Middle frontal gyrus (tissue), 1 donor: ENCODE measurements around the gene DYNLT5.
"Not testable (repeated sequence)": the region's sequence is repeated elsewhere in the genome, so short reads cannot be mapped to it uniquely, and the experiment has no call there.

Experiments
- DNase-seq: peaks from one replicate; pipeline ENCODE4 v3.0.0-alpha.2; 2015; ENCODE audit warnings: low spot score; ENCODE audit errors: extremely low spot score

Gene DYNLT5

DNA sequence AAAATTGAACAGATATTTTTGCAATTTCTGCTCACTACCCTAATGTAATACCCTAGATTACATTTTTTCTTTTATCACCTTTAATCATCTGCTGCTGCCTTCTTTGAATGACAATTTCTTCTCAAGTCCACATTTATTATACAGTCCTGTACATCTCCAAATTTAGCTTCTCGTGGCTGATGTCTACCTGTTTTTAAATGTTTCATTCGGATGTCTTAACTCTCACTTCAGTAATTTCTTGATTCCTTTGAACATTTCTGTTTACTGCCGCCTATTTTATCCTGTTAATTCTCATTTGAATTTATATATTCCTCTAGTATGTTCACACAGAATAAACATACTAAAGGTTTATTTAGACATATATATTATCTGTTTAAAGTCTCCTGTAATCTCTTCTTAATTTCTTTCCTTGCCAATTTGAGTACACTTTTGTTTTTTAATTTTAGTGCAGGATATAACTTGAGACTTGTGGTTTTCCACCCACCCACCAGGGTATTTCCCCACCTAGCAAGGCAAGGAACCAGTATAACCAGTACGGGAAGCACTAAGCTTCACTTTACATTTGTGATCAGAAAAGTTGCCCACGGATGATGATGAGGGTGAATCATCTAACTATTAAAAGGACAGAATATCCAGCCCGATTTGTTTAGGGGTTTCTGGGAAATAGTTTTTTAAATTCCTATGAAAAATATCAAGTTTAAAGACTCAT lies 36.1 kb downstream of the DYNLT5 start:
- DNase-seq, result no peak

DNA sequence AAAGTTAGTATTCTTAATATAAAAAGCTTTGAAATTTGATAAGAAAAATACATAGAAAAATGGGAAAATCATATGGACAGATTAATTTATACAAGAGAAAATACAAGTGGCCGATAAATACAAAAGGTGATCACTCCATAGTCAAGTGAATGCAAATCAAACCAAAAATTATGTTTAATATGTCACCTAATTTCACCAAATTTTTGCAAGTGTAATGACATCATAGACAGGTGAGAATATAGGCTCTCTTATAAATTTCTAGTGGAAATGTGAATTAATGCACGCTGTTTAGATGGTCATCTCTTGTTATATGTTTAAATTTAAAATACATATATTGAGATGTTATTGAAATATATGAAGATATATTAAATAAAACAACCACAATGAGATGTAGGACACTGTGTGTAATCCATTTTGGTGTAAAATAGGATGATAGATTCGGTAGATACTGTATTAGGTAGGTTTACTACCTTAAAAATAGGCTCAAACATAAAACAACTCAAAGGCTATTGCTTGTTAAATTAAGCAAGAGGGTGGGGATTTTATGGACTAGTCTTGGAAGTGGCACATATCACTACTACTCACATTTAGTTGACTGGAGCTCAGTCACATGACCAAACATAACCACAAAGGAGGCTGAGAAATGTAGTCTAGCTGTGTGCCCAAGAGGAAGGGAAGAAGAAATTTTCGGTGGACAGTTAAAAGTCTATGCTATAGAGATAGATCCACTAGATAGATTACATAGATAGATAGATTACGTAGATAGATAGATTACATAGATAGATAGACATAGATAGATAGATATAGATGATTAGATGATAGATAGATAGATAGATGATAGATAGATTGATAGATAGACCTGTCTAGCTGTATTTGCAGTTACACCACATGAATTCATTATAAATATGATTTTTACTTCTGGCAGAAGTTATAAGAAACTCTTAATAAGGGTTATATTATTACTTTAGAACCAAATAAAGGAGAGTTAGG lies 39.7 kb downstream of the DYNLT5 start:
- DNase-seq, result no peak

DNA sequence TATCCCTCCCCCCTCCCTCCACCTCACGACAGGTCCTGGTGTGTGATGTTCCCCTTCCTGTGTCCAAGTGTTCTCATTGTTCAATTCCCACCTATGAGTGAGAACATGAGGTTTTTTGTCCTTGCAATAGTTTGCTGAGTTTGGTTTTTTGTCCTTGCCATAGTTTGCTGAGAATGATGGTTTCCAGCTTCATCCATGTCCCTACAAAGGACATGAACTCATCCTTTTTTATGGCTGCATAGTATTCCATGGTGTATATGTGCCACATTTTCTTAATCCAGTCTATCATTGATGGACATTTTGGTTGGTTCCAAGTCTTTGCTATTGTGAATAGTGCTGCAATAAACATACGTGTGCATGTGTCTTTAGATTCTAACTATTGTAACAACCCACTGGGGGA lies 43.6 kb downstream of the DYNLT5 start:
- not testable (repeated sequence) for DNase-seq

DNA sequence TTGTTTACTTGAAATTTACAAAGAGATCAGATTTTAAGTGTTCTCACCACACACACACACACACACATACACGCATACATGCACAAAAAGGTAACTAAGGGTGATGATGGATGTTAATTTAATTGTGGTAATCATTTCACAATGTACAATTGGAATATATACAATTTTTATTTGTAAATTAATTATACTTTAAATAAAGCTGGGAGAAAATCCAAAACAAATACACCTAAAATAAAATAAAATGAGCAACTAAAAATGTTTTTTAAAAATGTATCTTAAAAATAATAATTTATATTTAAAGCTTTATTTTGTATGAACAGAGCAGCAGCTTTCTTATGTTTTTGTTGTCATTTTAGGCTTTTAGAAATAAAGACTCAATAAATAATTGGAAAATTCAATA lies 57.0 kb downstream of the DYNLT5 start:
- DNase-seq, result no peak

DNA sequence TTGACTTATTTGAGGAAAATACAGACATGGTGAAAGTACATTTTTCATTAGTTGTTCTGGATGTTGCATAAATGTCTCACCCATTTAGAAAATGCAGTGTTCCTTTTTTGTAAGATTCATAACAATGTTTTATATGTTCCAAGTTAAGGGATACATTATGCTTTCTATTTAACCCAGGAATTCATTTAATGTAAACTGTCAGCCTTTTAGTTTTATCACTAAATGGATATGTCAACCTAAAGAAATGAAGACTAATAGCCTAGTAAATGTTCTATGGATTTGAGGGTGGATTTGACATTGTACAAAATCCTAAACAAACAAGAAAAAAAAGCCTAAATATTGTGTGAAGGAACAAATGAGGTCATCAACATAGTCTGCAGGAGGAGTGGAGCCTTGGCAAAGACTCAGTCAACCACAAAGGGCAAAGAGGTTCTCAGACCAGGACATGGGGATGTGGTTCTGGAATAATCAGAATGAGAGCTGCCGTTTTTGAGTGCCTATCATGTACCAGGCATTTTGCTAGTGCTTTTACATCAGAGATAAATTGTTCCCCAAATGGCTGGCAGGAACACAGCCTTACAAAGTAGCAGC lies 57.6 kb downstream of the DYNLT5 start:
- DNase-seq, result no peak

DNA sequence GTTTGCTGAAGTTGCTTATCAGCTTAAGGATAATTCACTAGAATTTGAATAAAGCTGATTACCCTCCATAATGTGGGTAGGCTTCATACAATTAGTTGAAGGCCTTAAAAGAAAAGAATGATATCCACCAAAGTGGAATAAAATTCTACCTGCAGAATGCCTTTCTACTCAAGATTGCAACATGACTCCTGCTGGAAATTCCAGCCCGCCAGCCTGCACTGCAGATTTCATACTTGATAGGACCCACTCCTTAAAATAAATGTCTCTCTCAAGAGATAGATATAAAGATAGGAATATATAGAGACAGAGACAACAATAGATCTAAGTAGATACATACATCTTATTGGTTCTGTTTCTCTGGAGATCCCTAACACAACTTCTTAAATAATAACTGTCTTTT lies 72.5 kb downstream of the DYNLT5 start:
- no peak for DNase-seq
